ENCODE measurements around the gene IDUA.

The IDUA gene

GRCh38 chr4:1033840-1034551, 47.2 kb downstream of the IDUA start:
- DNase-seq, result no peak

GRCh38 chr4:1035510-1035909, 48.7 kb downstream of the IDUA start:
- no peak for DNase-seq

- DNase-seq, result no peak
Observed at GRCh38 chr4:1036095-1036494, 49.3 kb downstream of the IDUA start.

GRCh38 chr4:1036976-1037810, 50.3 kb downstream of the IDUA start:
- DNase-seq, result no peak

- DNase-seq, result no peak
Observed at GRCh38 chr4:1038948-1039492, 52.2 kb downstream of the IDUA start.

GRCh38 chr4:1039493-1040343, 52.9 kb downstream of the IDUA start:
- DNase-seq, result no peak

GRCh38 chr4:1040344-1041146, 53.7 kb downstream of the IDUA start:
- DNase-seq, result no peak

GRCh38 chr4:1041147-1041935, 54.5 kb downstream of the IDUA start:
- no peak for DNase-seq

- no peak for DNase-seq
Observed at GRCh38 chr4:1041936-1042330, 55.1 kb downstream of the IDUA start.

- no peak for DNase-seq
Observed at GRCh38 chr4:1042352-1043055, 55.7 kb downstream of the IDUA start.

- no peak for DNase-seq
Observed at GRCh38 chr4:1043162-1043561, 56.3 kb downstream of the IDUA start.

- peak; percentile 66 for DNase-seq
Observed at GRCh38 chr4:1043651-1044468, 57.0 kb downstream of the IDUA start.

- no peak for DNase-seq
Observed at GRCh38 chr4:1044469-1045192, 57.8 kb downstream of the IDUA start.

- no peak for DNase-seq
Observed at GRCh38 chr4:1045193-1045594, 58.4 kb downstream of the IDUA start.

GRCh38 chr4:1045595-1046201, 58.9 kb downstream of the IDUA start:
- DNase-seq, result no peak

GRCh38 chr4:1046581-1047011, 59.8 kb downstream of the IDUA start:
- DNase-seq, result peak; percentile 1

- peak; percentile 1 for DNase-seq
Observed at GRCh38 chr4:1047106-1047975, 60.5 kb downstream of the IDUA start.
